ENCODE measurements around the gene CRYGC. TPM values are rescaled to one million over a fixed set of nuclear protein-coding genes. Genes with fewer than 3 reads are reported as not detected.

CRYGC gene
- total and polyA plus RNA-seq, 8 donors, result not detected

GRCh38 chr2:208174144-208174543 lies 44.5 kb upstream of the CRYGC start:
- H3K27ac ChIP-seq, result no peak overlapping the region
- WGBS, 2 donors, result 72 to 76% methylated on average over 9 of the region's 9 CpGs
- H3K36me3 ChIP-seq, result no peaks in the 10 kb centered on the region
- TF ChIP-seq CTCF (IDR thresholded peaks at IDR 0.05), result no peak
- no peaks in the 10 kb centered on the region for H3K9me3 ChIP-seq
- no peaks in the 10 kb centered on the region for H3K27me3 ChIP-seq
- DNase-seq (no peak), FAIRE-seq (no peak), ATAC-seq (no peak)
- intact Hi-C loops (cut with DNase I), result no loop called here
- peaks cover 0 to 3% (median 0%) of the 10 kb centered on the region in 3 donors for H3K4me1 ChIP-seq
- no peak overlapping the region for H3K4me3 ChIP-seq

- no peak for TF ChIP-seq CTCF (IDR thresholded peaks at IDR 0.05)
- no peak overlapping the region for H3K4me3 ChIP-seq
- no peak for FAIRE-seq
- no peaks in the 10 kb centered on the region for H3K27me3 ChIP-seq
- peaks cover 0 to 3% (median 0%) of the 10 kb centered on the region in 3 donors for H3K4me1 ChIP-seq
- H3K27ac ChIP-seq, result no peak overlapping the region
- ATAC-seq, result peak in 2 of 4 donors; percentile 50 to 55
- DNase-seq, result peak in 1 of 6 donors; percentile 20
- WGBS, 2 donors, result 61 to 69% methylated on average over 4 of the region's 4 CpGs
- H3K36me3 ChIP-seq, result no peaks in the 10 kb centered on the region
- intact Hi-C loops (cut with DNase I), result no loop called here
- no peaks in the 10 kb centered on the region for H3K9me3 ChIP-seq
Observed at GRCh38 chr2:208172125-208172524, 42.5 kb upstream of the CRYGC start.

- intact Hi-C loops (cut with DNase I), result no loop called here
- H3K27me3 ChIP-seq, result no peaks in the 10 kb centered on the region
- H3K4me1 ChIP-seq, result no peaks in the 10 kb centered on the region
- H3K4me3 ChIP-seq, result no peak overlapping the region
- H3K9me3 ChIP-seq, result no peaks in the 10 kb centered on the region
- WGBS, 2 donors, result 71 to 81% methylated on average over 2 of the region's 2 CpGs
- no peak for DNase-seq
- no peak for FAIRE-seq
- TF ChIP-seq CTCF (IDR thresholded peaks at IDR 0.05), result no peak
- no peaks in the 10 kb centered on the region for H3K36me3 ChIP-seq
- ATAC-seq, result no peak
- no peak overlapping the region for H3K27ac ChIP-seq
Observed at GRCh38 chr2:208164951-208165755, 35.5 kb upstream of the CRYGC start.

- WGBS, 2 donors, result 50 to 61% methylated on average over 2 of the region's 2 CpGs
- H3K27me3 ChIP-seq, result no peaks in the 10 kb centered on the region
- H3K4me1 ChIP-seq, result no peaks in the 10 kb centered on the region
- no peaks in the 10 kb centered on the region for H3K36me3 ChIP-seq
- FAIRE-seq, result no peak
- no peak for TF ChIP-seq CTCF (IDR thresholded peaks at IDR 0.05)
- intact Hi-C loops (cut with DNase I), result no loop called here
- H3K27ac ChIP-seq, result no peak within 1 kb of the TSS
- H3K9me3 ChIP-seq, result no peaks in the 10 kb centered on the region
- no peak within 1 kb of the TSS for H3K4me3 ChIP-seq
- no peak for ATAC-seq
- DNase-seq, result no peak
Observed at GRCh38 chr2:208163489-208163888, 33.9 kb upstream of the CRYGC start, which contains the start of gene CRYGA. Gene CRYGA, minus strand, starts transcription at chr2:208163589. Its CDS starts 33 bp downstream, at chr2:208163556.

- no peak for TF ChIP-seq CTCF (IDR thresholded peaks at IDR 0.05)
- H3K4me1 ChIP-seq, result no peaks in the 10 kb centered on the region
- H3K27me3 ChIP-seq, result no peaks in the 10 kb centered on the region
- whole genome bisulfite sequencing, 2 donors, result 63 to 68% methylated on average over 2 of the region's 2 CpGs
- FAIRE-seq (no peak), ATAC-seq (no peak), DNase-seq (no peak)
- intact Hi-C loops (cut with DNase I), result no loop called here
- no peaks in the 10 kb centered on the region for H3K36me3 ChIP-seq
- no peak overlapping the region for H3K4me3 ChIP-seq
- no peaks in the 10 kb centered on the region for H3K9me3 ChIP-seq
- no peak overlapping the region for H3K27ac ChIP-seq
Observed at GRCh38 chr2:208156439-208156838, 26.8 kb upstream of the CRYGC start.
